GM21390 (cell line): Measurements from ENCODE around the gene LRRC28.

Source experiments
- ATAC-seq: cut with Tn5 transposase; IDR thresholded peaks from one replicate; pipeline ENCODE4 v1.9.1; 2021; ENCODE audit not compliant: unreplicated experiment

LRRC28 gene

GRCh38 chr15:99414755-99415731 lies 163.8 kb downstream of the LRRC28 start:
- ATAC-seq = no peak

- ATAC-seq = no peak
Observed at GRCh38 chr15:99416191-99417188, 165.2 kb downstream of the LRRC28 start.

- no peak for ATAC-seq
Observed at GRCh38 chr15:99421172-99421656, 169.9 kb downstream of the LRRC28 start.

GRCh38 chr15:99421758-99422157 lies 170.5 kb downstream of the LRRC28 start:
- no peak for ATAC-seq

- ATAC-seq = no peak
Observed at GRCh38 chr15:99423186-99424130, 172.2 kb downstream of the LRRC28 start.

GRCh38 chr15:99424131-99424571 lies 172.9 kb downstream of the LRRC28 start:
- ATAC-seq = no peak

- peak; percentile 94 for ATAC-seq
Observed at GRCh38 chr15:99424978-99425656, 173.8 kb downstream of the LRRC28 start.

- no peak for ATAC-seq
Observed at GRCh38 chr15:99425657-99426301, 174.5 kb downstream of the LRRC28 start.

GRCh38 chr15:99426431-99427105 lies 175.3 kb downstream of the LRRC28 start:
- no peak for ATAC-seq

GRCh38 chr15:99427210-99427609 lies 175.9 kb downstream of the LRRC28 start:
- ATAC-seq = no peak

GRCh38 chr15:99427668-99428361 lies 176.5 kb downstream of the LRRC28 start:
- no peak for ATAC-seq

GRCh38 chr15:99429681-99430081 lies 178.4 kb downstream of the LRRC28 start:
- no peak for ATAC-seq

GRCh38 chr15:99430881-99431401 lies 179.7 kb downstream of the LRRC28 start:
- no peak for ATAC-seq

- no peak for ATAC-seq
Observed at GRCh38 chr15:99431661-99432091, 180.4 kb downstream of the LRRC28 start.

GRCh38 chr15:99432271-99433025 lies 181.2 kb downstream of the LRRC28 start:
- ATAC-seq = no peak

GRCh38 chr15:99433026-99433756 lies 181.9 kb downstream of the LRRC28 start:
- no peak for ATAC-seq
